DND-41 (cell line): Measurements from ENCODE around the gene C1orf116.

ENCODE experiments used
- CTCF ChIP-seq: IDR thresholded peaks from 2 replicates; pipeline ENCODE4 v1.5.1; 2012; ENCODE audit warnings: borderline replicate concordance, low read length, moderate library complexity, mild to moderate bottlenecking; ENCODE audit not compliant: poor library complexity, severe bottlenecking; ENCODE audit errors: extremely low read depth
- EZH2 ChIP-seq: IDR thresholded peaks from 3 replicates; pipeline ENCODE4 v1.6.1; 2012; ENCODE audit warnings: borderline replicate concordance, low read depth, mild to moderate bottlenecking, moderate library complexity, low read length, inconsistent platforms; ENCODE audit not compliant: severe bottlenecking

GRCh38 chr1:207009945-207010344 is 22.6 kb downstream of the C1orf116 start:
- TF ChIP-seq CTCF (no peak), EZH2 (no peak)
